ENCODE results near the gene FHIT.

Gene FHIT

GRCh38 chr3:59734061-59734460 is 1517.2 kb downstream of the FHIT start:
- TF ChIP-seq TAF1 (IDR thresholded peaks at IDR 0.05; ENCODE audit: borderline replicate concordance, insufficient read depth, low read length) (no peak), SIN3A (IDR thresholded peaks at IDR 0.05; ENCODE audit: borderline replicate concordance, insufficient read depth, low read length) (no peak), POLR2AphosphoS5 (IDR thresholded peaks at IDR 0.05; ENCODE audit: low read depth, low read length) (no peak), FOXP2 (optimal IDR thresholded peaks at IDR 0.05; ENCODE audit: borderline replicate concordance, extremely low read depth, extremely low read length, insufficient read depth) (no peak), REST (IDR thresholded peaks at IDR 0.05; ENCODE audit: insufficient read depth in 1 of 2, low read depth in 2 of 2, low read length in 2 of 2) (no peak)

- TF ChIP-seq SIN3A (IDR thresholded peaks at IDR 0.05; ENCODE audit: borderline replicate concordance, insufficient read depth, low read length): no peak
Observed at GRCh38 chr3:59733041-59733809, 1518.0 kb downstream of the FHIT start.

- TF ChIP-seq SIN3A (IDR thresholded peaks at IDR 0.05; ENCODE audit: borderline replicate concordance, insufficient read depth, low read length): no peak
- TF ChIP-seq POLR2AphosphoS5 (IDR thresholded peaks at IDR 0.05; ENCODE audit: low read depth, low read length): no peak
- TF ChIP-seq FOXP2 (optimal IDR thresholded peaks at IDR 0.05; ENCODE audit: borderline replicate concordance, extremely low read depth, extremely low read length, insufficient read depth): no peak
- no peak for TF ChIP-seq REST (IDR thresholded peaks at IDR 0.05; ENCODE audit: insufficient read depth in 1 of 2, low read depth in 2 of 2, low read length in 2 of 2)
- TF ChIP-seq TAF1 (IDR thresholded peaks at IDR 0.05; ENCODE audit: borderline replicate concordance, insufficient read depth, low read length): no peak
Observed at GRCh38 chr3:59731943-59732342, 1519.3 kb downstream of the FHIT start.

GRCh38 chr3:59730591-59730990 is 1520.7 kb downstream of the FHIT start:
- TF ChIP-seq REST (IDR thresholded peaks at IDR 0.05; ENCODE audit: insufficient read depth in 1 of 2, low read depth in 2 of 2, low read length in 2 of 2): no peak
- TF ChIP-seq FOXP2 (optimal IDR thresholded peaks at IDR 0.05; ENCODE audit: borderline replicate concordance, extremely low read depth, extremely low read length, insufficient read depth): no peak
- no peak for TF ChIP-seq SIN3A (IDR thresholded peaks at IDR 0.05; ENCODE audit: borderline replicate concordance, insufficient read depth, low read length)
- no peak for TF ChIP-seq TAF1 (IDR thresholded peaks at IDR 0.05; ENCODE audit: borderline replicate concordance, insufficient read depth, low read length)
- TF ChIP-seq POLR2AphosphoS5 (IDR thresholded peaks at IDR 0.05; ENCODE audit: low read depth, low read length): no peak

GRCh38 chr3:59728587-59728908 is 1522.7 kb downstream of the FHIT start:
- TF ChIP-seq REST (IDR thresholded peaks at IDR 0.05; ENCODE audit: insufficient read depth in 1 of 2, low read depth in 2 of 2, low read length in 2 of 2) (no peak), POLR2AphosphoS5 (IDR thresholded peaks at IDR 0.05; ENCODE audit: low read depth, low read length) (no peak), FOXP2 (optimal IDR thresholded peaks at IDR 0.05; ENCODE audit: borderline replicate concordance, extremely low read depth, extremely low read length, insufficient read depth) (no peak), TAF1 (IDR thresholded peaks at IDR 0.05; ENCODE audit: borderline replicate concordance, insufficient read depth, low read length) (no peak), SIN3A (IDR thresholded peaks at IDR 0.05; ENCODE audit: borderline replicate concordance, insufficient read depth, low read length) (no peak)
